Measurements from ENCODE around the gene BPHL. TPM values are rescaled to one million over a fixed set of nuclear protein-coding genes. Genes with fewer than 3 reads are reported as not detected.

Gene BPHL
- total RNA-seq, 1 experiment from 2014 or later = 31.3 TPM

DNA sequence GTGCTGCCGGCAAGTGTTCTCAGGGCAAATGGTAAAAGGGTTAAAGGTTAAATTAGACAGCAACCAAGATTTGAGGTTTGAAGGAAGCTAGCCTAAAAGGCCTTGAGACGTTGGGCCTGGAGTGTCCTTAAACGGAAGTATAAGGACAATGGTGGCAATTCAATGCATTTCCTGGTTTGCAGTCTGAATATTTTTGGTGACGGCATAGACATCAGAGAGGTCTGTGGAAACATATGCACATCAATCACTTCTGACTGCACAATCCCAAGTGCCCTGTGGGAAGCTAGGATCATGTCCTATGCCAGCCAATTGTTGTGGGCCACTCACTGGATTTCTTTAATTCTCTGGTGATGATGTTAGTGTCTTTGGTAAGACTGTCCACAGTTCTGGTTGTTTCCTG lies 64.6 kb downstream of the BPHL start:
- no peak for DNase-seq (ENCODE audit: low read depth, low spot score)
- no peaks in the 10 kb centered on the region for H3K27me3 ChIP-seq (ENCODE audit: insufficient read depth, low read length)
- H3K27ac ChIP-seq (ENCODE audit: low read depth, low read length) = no peak overlapping the region
- no peaks in the 10 kb centered on the region for H3K36me3 ChIP-seq (ENCODE audit: control insufficient read depth in 1 of 2, insufficient read depth in 2 of 2, low read length in 2 of 2)
- no peak overlapping the region for H3K4me2 ChIP-seq (ENCODE audit: low read length)
- no peaks in the 10 kb centered on the region for H3K9me3 ChIP-seq (ENCODE audit: control insufficient read depth in 1 of 2, insufficient read depth in 1 of 2, low read depth in 1 of 2, low read length in 2 of 2)
- intact Hi-C loops (cut with micrococcal nuclease) = no loop called here
- POLR2A ChIA-PET = no interaction called here
- H4K20me1 ChIP-seq (ENCODE audit: insufficient read depth) = no peaks in the 10 kb centered on the region
- H3K4me1 ChIP-seq (ENCODE audit: control insufficient read depth in 1 of 2, insufficient read depth in 2 of 2, low read length in 2 of 2) = peaks cover 0 to 4% of the 10 kb centered on the region in 2 experiments; a peak in 1 of 4 replicates
- RAD21 ChIA-PET (ENCODE audit: low non-redundant PET in 1 of 2, low total read pairs in 2 of 2, uncharacterized antibody in 2 of 2, unreplicated experiment in 2 of 2) = no interaction called here
- no peak overlapping the region for H3K9ac ChIP-seq (ENCODE audit: low read length)
- no peak overlapping the region for H2AFZ ChIP-seq (ENCODE audit: low read depth, low read length, poor library complexity, severe bottlenecking)
- H3K4me3 ChIP-seq (replicated peaks in 1 of 2; ENCODE audit: low read depth in 1 of 2, low read length in 2 of 2) = no peak overlapping the region
- BruUV-seq (replicated peaks) = no TSS peak
- CTCF ChIA-PET = no interaction called here
- no peak for TF ChIP-seq RAD21 (IDR thresholded peaks at IDR 0.05; ENCODE audit: low read depth)
- no peak for TF ChIP-seq SP1 (IDR thresholded peaks at IDR 0.05; ENCODE audit: low read depth)
- TF ChIP-seq EZH2 (IDR thresholded peaks at IDR 0.05) = no peak
- no peak for TF ChIP-seq JUND (IDR thresholded peaks at IDR 0.05)
- TF ChIP-seq ZBTB33 (IDR thresholded peaks at IDR 0.05; ENCODE audit: extremely low read depth, insufficient replicate concordance, low read length) = no peak
- H3K9me2 ChIP-seq (ENCODE audit: insufficient read depth) = no peaks in the 10 kb centered on the region
- no peaks in the 10 kb centered on the region for H3K79me2 ChIP-seq (ENCODE audit: insufficient read depth, low read length)
- no peak for ATAC-seq

DNA sequence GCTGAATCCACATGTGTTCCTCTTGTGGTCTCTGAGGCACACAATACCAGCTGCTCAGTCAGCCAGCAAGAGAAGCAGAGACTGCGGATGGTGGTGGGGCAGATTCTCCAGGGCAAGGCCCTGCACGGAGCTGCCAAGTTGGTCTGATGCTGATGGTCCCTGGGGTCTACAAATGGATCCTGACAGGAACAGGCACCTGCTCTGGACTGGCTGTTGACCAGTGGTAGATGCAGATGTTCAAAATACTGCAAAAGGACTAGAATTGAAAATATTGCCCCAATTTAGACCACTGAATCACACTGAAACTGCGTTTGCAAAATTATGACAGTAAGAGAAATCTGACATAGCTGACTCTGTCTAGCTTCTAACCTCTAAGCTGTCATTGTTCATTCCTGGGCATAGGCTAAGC lies 68.5 kb downstream of the BPHL start:
- H2AFZ ChIP-seq (ENCODE audit: low read depth, low read length, poor library complexity, severe bottlenecking) = no peak overlapping the region
- no TSS peak for BruUV-seq (replicated peaks)
- H4K20me1 ChIP-seq (ENCODE audit: insufficient read depth) = no peaks in the 10 kb centered on the region
- no peaks in the 10 kb centered on the region for H3K36me3 ChIP-seq (ENCODE audit: control insufficient read depth in 1 of 2, insufficient read depth in 2 of 2, low read length in 2 of 2)
- H3K4me2 ChIP-seq (ENCODE audit: low read length) = no peak overlapping the region
- no peak overlapping the region for H3K9ac ChIP-seq (ENCODE audit: low read length)
- H3K4me1 ChIP-seq (ENCODE audit: control insufficient read depth in 1 of 2, insufficient read depth in 2 of 2, low read length in 2 of 2) = peaks cover 7 to 21% of the 10 kb centered on the region in 2 experiments; a peak in 3 of 4 replicates
- no peak for DNase-seq (ENCODE audit: low read depth, low spot score)
- H3K27ac ChIP-seq (ENCODE audit: low read depth, low read length) = no peak overlapping the region
- no peaks in the 10 kb centered on the region for H3K79me2 ChIP-seq (ENCODE audit: insufficient read depth, low read length)
- ChIA-PET RAD21 (ENCODE audit: low non-redundant PET in 1 of 2, low total read pairs in 2 of 2, uncharacterized antibody in 2 of 2, unreplicated experiment in 2 of 2) (no interaction called here), CTCF (no interaction called here), POLR2A (no interaction called here)
- no peaks in the 10 kb centered on the region; a peak in 1 of 4 replicates for H3K9me3 ChIP-seq (ENCODE audit: control insufficient read depth in 1 of 2, insufficient read depth in 1 of 2, low read depth in 1 of 2, low read length in 2 of 2)
- intact Hi-C loops (cut with micrococcal nuclease) = no loop called here
- no peaks in the 10 kb centered on the region for H3K9me2 ChIP-seq (ENCODE audit: insufficient read depth)
- no peak overlapping the region for H3K4me3 ChIP-seq (replicated peaks in 1 of 2; ENCODE audit: low read depth in 1 of 2, low read length in 2 of 2)
- H3K27me3 ChIP-seq (ENCODE audit: insufficient read depth, low read length) = no peaks in the 10 kb centered on the region
- no peak for ATAC-seq
- no peak for TF ChIP-seq SP1 (IDR thresholded peaks at IDR 0.05; ENCODE audit: low read depth)
- TF ChIP-seq ZBTB33 (IDR thresholded peaks at IDR 0.05; ENCODE audit: extremely low read depth, insufficient replicate concordance, low read length) = no peak
- TF ChIP-seq MAX (IDR thresholded peaks at IDR 0.05) = no peak

All from HCT116 (cell line).